GM12878 (cell line): ENCODE measurements around the gene MOAP1.

Source experiments
- ETV6 ChIP-seq, 2 experiments: fragments of 450-650 bp in 1 of 2; IDR thresholded peaks in 1 of 2; conservative IDR thresholded peaks in 1 of 2; 2 replicates each; pipeline ENCODE4 v1.6.1; 2014; ENCODE audit warnings: antibody characterized with exemption in 1 of 2, borderline replicate concordance in 1 of 2, low read depth in 1 of 2, mild to moderate bottlenecking in 1 of 2, moderate library complexity in 1 of 2
- EZH2 ChIP-seq: IDR thresholded peaks from 2 replicates; pipeline ENCODE4 v1.6.1; 2012; ENCODE audit warnings: low read depth, mild to moderate bottlenecking, control low read depth, inconsistent platforms, low read length, borderline replicate concordance; ENCODE audit not compliant: control insufficient read depth
- HCFC1 ChIP-seq: fragments of 150-350 bp; IDR thresholded peaks from 2 replicates; pipeline ENCODE4 v1.6.1; 2014; ENCODE audit warnings: low read length
- POLR2AphosphoS5 ChIP-seq: IDR thresholded peaks from 2 replicates; pipeline ENCODE4 v1.6.1; 2011; ENCODE audit warnings: mild to moderate bottlenecking, low read length, inconsistent platforms
- RFX5 ChIP-seq: IDR thresholded peaks from 2 replicates; pipeline ENCODE4 v1.6.1; 2011; ENCODE audit warnings: low read depth, low read length, improper control_type of control experiment
- ZSCAN29 ChIP-seq: fragments of 450-650 bp; IDR thresholded peaks from 2 replicates; pipeline ENCODE4 v1.6.1; 2017; ENCODE audit warnings: mild to moderate bottlenecking, moderate library complexity
- TF ChIP-seq, protein P1 (sequence below): IDR thresholded peaks from 2 replicates; pipeline ENCODE4 v1.6.1; 2012; ENCODE audit warnings: mild to moderate bottlenecking, low read depth, low read length
- TF ChIP-seq, protein P2 (sequence below), 3 experiments: IDR thresholded peaks in 2 of 3; conservative IDR thresholded peaks in 1 of 3; 2 replicates each; pipeline ENCODE4 v1.5.1; 2011; ENCODE audit warnings: low read depth in 3 of 3, low read length in 3 of 3, mild to moderate bottlenecking in 3 of 3, control low read depth in 2 of 3, moderate library complexity in 2 of 3, inconsistent platforms in 1 of 3, mixed read lengths in 1 of 3; ENCODE audit not compliant: control insufficient read depth in 2 of 3, insufficient read depth in 1 of 3; ENCODE audit errors: extremely low read depth in 1 of 3
- TF ChIP-seq, protein P3 (sequence below): fragments of 450-650 bp; formaldehyde crosslinking; IDR thresholded peaks from 2 replicates; pipeline ENCODE4 v1.4.0; 2022; ENCODE audit warnings: mild to moderate bottlenecking, moderate library complexity
- TF ChIP-seq, protein P4 (sequence below): IDR thresholded peaks from 2 replicates; pipeline ENCODE4 v1.6.1; 2012; ENCODE audit warnings: low read depth, low read length, improper control_type of control experiment

DNA sequence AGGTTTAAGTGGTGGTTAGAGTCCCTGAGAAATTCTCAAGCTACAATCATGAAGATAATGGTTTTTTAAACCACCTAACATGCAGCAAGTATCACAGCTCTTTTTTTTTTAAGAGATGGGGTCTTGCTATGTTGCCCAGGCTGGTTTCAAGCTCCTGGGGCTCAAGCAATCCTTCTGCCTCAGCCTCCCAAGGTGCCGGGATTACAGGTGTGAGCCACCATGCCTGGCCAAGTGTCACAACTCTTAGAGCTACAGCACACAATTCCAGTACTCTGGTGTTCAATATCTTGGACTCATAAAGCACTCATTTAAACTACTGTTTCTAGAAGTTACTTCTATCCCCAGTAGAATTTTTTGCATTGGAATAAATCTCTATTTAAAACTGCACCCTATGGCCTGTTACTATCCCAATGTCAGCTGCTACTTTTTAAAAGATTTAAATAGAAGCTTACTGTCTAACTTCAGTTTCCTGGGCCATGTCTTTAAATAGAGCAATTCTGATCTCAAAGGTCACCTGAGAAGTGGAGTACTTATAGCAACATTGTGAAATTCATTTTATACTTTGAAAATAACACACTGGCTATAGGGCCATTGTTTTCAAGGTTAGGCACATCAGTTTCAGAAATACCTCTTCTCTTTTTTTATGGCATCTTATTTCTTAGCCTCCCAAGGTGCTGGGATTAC, 10.8 kb upstream of the MOAP1 start:
- TF ChIP-seq EZH2: no peak
- no peak for TF ChIP-seq RFX5
- no peak for TF ChIP-seq POLR2AphosphoS5
- TF ChIP-seq, protein P1, sequence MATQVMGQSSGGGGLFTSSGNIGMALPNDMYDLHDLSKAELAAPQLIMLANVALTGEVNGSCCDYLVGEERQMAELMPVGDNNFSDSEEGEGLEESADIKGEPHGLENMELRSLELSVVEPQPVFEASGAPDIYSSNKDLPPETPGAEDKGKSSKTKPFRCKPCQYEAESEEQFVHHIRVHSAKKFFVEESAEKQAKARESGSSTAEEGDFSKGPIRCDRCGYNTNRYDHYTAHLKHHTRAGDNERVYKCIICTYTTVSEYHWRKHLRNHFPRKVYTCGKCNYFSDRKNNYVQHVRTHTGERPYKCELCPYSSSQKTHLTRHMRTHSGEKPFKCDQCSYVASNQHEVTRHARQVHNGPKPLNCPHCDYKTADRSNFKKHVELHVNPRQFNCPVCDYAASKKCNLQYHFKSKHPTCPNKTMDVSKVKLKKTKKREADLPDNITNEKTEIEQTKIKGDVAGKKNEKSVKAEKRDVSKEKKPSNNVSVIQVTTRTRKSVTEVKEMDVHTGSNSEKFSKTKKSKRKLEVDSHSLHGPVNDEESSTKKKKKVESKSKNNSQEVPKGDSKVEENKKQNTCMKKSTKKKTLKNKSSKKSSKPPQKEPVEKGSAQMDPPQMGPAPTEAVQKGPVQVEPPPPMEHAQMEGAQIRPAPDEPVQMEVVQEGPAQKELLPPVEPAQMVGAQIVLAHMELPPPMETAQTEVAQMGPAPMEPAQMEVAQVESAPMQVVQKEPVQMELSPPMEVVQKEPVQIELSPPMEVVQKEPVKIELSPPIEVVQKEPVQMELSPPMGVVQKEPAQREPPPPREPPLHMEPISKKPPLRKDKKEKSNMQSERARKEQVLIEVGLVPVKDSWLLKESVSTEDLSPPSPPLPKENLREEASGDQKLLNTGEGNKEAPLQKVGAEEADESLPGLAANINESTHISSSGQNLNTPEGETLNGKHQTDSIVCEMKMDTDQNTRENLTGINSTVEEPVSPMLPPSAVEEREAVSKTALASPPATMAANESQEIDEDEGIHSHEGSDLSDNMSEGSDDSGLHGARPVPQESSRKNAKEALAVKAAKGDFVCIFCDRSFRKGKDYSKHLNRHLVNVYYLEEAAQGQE: no peak
- TF ChIP-seq ZSCAN29: no peak
- TF ChIP-seq, protein P2, sequence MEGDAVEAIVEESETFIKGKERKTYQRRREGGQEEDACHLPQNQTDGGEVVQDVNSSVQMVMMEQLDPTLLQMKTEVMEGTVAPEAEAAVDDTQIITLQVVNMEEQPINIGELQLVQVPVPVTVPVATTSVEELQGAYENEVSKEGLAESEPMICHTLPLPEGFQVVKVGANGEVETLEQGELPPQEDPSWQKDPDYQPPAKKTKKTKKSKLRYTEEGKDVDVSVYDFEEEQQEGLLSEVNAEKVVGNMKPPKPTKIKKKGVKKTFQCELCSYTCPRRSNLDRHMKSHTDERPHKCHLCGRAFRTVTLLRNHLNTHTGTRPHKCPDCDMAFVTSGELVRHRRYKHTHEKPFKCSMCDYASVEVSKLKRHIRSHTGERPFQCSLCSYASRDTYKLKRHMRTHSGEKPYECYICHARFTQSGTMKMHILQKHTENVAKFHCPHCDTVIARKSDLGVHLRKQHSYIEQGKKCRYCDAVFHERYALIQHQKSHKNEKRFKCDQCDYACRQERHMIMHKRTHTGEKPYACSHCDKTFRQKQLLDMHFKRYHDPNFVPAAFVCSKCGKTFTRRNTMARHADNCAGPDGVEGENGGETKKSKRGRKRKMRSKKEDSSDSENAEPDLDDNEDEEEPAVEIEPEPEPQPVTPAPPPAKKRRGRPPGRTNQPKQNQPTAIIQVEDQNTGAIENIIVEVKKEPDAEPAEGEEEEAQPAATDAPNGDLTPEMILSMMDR (IDR thresholded peaks at IDR 0.05 in 2 of 3, conservative IDR thresholded peaks at IDR 0.05 in 1 of 3; ENCODE audit: control insufficient read depth in 2 of 3, extremely low read depth in 1 of 3, insufficient read depth in 1 of 3, low read depth in 3 of 3, low read length in 3 of 3): no peak
- TF ChIP-seq, protein P3, sequence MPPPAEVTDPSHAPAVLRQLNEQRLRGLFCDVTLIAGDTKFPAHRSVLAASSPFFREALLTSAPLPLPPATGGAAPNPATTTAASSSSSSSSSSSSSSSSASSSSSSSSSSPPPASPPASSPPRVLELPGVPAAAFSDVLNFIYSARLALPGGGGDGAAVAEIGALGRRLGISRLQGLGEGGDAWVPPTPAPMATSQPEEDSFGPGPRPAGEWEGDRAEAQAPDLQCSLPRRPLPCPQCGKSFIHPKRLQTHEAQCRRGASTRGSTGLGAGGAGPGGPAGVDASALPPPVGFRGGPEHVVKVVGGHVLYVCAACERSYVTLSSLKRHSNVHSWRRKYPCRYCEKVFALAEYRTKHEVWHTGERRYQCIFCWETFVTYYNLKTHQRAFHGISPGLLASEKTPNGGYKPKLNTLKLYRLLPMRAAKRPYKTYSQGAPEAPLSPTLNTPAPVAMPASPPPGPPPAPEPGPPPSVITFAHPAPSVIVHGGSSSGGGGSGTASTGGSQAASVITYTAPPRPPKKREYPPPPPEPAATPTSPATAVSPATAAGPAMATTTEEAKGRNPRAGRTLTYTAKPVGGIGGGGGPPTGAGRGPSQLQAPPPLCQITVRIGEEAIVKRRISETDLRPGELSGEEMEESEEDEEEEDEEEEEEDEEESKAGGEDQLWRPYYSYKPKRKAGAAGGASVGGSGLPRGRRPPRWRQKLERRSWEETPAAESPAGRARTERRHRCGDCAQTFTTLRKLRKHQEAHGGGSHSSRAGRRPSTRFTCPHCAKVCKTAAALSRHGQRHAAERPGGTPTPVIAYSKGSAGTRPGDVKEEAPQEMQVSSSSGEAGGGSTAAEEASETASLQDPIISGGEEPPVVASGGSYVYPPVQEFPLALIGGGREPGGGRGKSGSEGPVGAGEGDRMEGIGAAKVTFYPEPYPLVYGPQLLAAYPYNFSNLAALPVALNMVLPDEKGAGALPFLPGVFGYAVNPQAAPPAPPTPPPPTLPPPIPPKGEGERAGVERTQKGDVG: no peak
- TF ChIP-seq HCFC1: no peak
- TF ChIP-seq, protein P4, sequence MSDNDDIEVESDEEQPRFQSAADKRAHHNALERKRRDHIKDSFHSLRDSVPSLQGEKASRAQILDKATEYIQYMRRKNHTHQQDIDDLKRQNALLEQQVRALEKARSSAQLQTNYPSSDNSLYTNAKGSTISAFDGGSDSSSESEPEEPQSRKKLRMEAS: no peak
- no peak for TF ChIP-seq ETV6 (conservative IDR thresholded peaks at IDR 0.05 in 1 of 2, IDR thresholded peaks at IDR 0.05 in 1 of 2; ENCODE audit: borderline replicate concordance in 1 of 2, low read depth in 1 of 2)
